Gastrocnemius medialis (tissue), 4 donors: ENCODE results near the gene MTRR. TPM values are rescaled to one million over a fixed set of nuclear protein-coding genes. Genes with fewer than 3 reads are reported as not detected.

Source experiments
- ATAC-seq, 2 donors: fragments of 150-250 bp; one replicate each; pipeline ENCODE4 v1.9.1; 2016
- DNase-seq, 2 donors: peaks; one replicate each; pipeline ENCODE4 v3.0.0-alpha.2; 2019
- H3K27ac ChIP-seq, 4 donors: fragments of 200-600 bp; sonication (generic); 1 replicate in 1 of 4; 2 replicates in 3 of 4; pipeline ENCODE4 v1.5.1; 2016 to 2018; ENCODE audit warnings: mild to moderate bottlenecking in 2 of 4, moderate library complexity in 1 of 4
- H3K27me3 ChIP-seq, 3 donors: fragments of 200-600 bp; sonication (generic) in 2 of 3; 1 replicate in 1 of 3; 2 replicates in 2 of 3; pipeline versions ENCODE4 v1.5.1 to v1.6.0; 2016 to 2019; ENCODE audit warnings: mild to moderate bottlenecking in 1 of 3, moderate library complexity in 1 of 3
- H3K36me3 ChIP-seq, 2 donors: fragments of 200-600 bp; sonication (generic) in 1 of 2; one replicate each; pipeline ENCODE4 v1.5.1; 2017 to 2018
- H3K4me1 ChIP-seq, 2 donors: fragments of 200-600 bp; sonication (generic) in 1 of 2; one replicate each; pipeline ENCODE4 v1.5.1; 2016 to 2017; ENCODE audit warnings: mild to moderate bottlenecking in 2 of 2
- H3K4me3 ChIP-seq, 4 donors: fragments of 200-600 bp; sonication (generic) in 3 of 4; 1 replicate in 1 of 4; 2 replicates in 3 of 4; pipeline ENCODE4 v1.5.1; 2016 to 2019; ENCODE audit warnings: mild to moderate bottlenecking in 2 of 4
- H3K9me3 ChIP-seq, 3 donors: fragments of 200-600 bp; sonication (generic) in 2 of 3; 1 replicate in 1 of 3; 2 replicates in 2 of 3; pipeline ENCODE4 v1.5.1; 2016 to 2019
- POLR2A ChIP-seq, 2 donors: fragments of 450-650 bp; IDR thresholded peaks; one replicate each; pipeline ENCODE4 v1.6.1; 2017; ENCODE audit warnings: antibody characterized with exemption in 2 of 2, mild to moderate bottlenecking in 2 of 2, moderate library complexity in 2 of 2
- in situ Hi-C, 4 donors: fragments of 200-750 bp; cut with MboI; loops; one replicate each; pipeline versions ENCODE4 v1.15.0 to v1.8.0; 2017; ENCODE audit warnings: low sequenced_read_pairs in 4 of 4
- intact Hi-C: fragments of 100-400 bp; cut with DNase I; formaldehyde crosslinking; loops from one replicate; pipeline ENCODE4 v1.15.1; 2023; ENCODE audit warnings: low total_unique reads
- total RNA-seq, 4 donors: library from RNA; depleted of rRNA; stranded (reverse); fragments of >200 nt; gene quantifications; one replicate each; pipeline versions ENCODE4 v1.1.0 to v1.2.3, GENCODE V29; 2016
- TF ChIP-seq, protein P1 (sequence below), 5 experiments: fragments of 450-650 bp in 3 of 5; fragments of 200-600 bp in 2 of 5; sonication (generic) in 2 of 5; IDR thresholded peaks in 4 of 5; conservative IDR thresholded peaks in 1 of 5; 1 replicate in 4 of 5; 2 replicates in 1 of 5; pipeline ENCODE4 v1.5.1; 2016 to 2019; ENCODE audit warnings: antibody characterized with exemption in 5 of 5, mild to moderate bottlenecking in 3 of 5, moderate library complexity in 3 of 5

MTRR gene
- total RNA-seq, 4 donors from 2014 or later = 27.9 to 75.1 (median 50.8) TPM

- DNase-seq = no peak
- in situ Hi-C loops (no loop called here), intact Hi-C loops (no loop called here)
- no peaks in the 10 kb centered on the region for H3K9me3 ChIP-seq
- ATAC-seq = no peak
- H3K27me3 ChIP-seq = no peaks in the 10 kb centered on the region
- no peak overlapping the region for H3K4me3 ChIP-seq
- TF ChIP-seq, protein P1, sequence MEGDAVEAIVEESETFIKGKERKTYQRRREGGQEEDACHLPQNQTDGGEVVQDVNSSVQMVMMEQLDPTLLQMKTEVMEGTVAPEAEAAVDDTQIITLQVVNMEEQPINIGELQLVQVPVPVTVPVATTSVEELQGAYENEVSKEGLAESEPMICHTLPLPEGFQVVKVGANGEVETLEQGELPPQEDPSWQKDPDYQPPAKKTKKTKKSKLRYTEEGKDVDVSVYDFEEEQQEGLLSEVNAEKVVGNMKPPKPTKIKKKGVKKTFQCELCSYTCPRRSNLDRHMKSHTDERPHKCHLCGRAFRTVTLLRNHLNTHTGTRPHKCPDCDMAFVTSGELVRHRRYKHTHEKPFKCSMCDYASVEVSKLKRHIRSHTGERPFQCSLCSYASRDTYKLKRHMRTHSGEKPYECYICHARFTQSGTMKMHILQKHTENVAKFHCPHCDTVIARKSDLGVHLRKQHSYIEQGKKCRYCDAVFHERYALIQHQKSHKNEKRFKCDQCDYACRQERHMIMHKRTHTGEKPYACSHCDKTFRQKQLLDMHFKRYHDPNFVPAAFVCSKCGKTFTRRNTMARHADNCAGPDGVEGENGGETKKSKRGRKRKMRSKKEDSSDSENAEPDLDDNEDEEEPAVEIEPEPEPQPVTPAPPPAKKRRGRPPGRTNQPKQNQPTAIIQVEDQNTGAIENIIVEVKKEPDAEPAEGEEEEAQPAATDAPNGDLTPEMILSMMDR (IDR thresholded peaks at IDR 0.05 in 4 of 5, conservative IDR thresholded peaks at IDR 0.05 in 1 of 5) = no peak
- no peak for TF ChIP-seq POLR2A (IDR thresholded peaks at IDR 0.05)
- no peak overlapping the region for H3K27ac ChIP-seq
- no peaks in the 10 kb centered on the region for H3K36me3 ChIP-seq
- no peaks in the 10 kb centered on the region for H3K4me1 ChIP-seq
Observed at GRCh38 chr5:7930011-7930410, 61.1 kb downstream of the MTRR start.

- Histone ChIP-seq H3K36me3 (no peaks in the 10 kb centered on the region), H3K9me3 (no peaks in the 10 kb centered on the region), H3K4me3 (no peak overlapping the region), H3K4me1 (no peaks in the 10 kb centered on the region), H3K27me3 (no peaks in the 10 kb centered on the region), H3K27ac (no peak overlapping the region)
- TF ChIP-seq POLR2A (IDR thresholded peaks at IDR 0.05) = no peak
- TF ChIP-seq, protein P1 (IDR thresholded peaks at IDR 0.05 in 4 of 5, conservative IDR thresholded peaks at IDR 0.05 in 1 of 5) = no peak
- intact Hi-C loops = no loop called here
- in situ Hi-C loops = no loop called here
- ATAC-seq (no peak), DNase-seq (no peak)
Observed at GRCh38 chr5:7941692-7942091, 72.7 kb downstream of the MTRR start.

DNA sequence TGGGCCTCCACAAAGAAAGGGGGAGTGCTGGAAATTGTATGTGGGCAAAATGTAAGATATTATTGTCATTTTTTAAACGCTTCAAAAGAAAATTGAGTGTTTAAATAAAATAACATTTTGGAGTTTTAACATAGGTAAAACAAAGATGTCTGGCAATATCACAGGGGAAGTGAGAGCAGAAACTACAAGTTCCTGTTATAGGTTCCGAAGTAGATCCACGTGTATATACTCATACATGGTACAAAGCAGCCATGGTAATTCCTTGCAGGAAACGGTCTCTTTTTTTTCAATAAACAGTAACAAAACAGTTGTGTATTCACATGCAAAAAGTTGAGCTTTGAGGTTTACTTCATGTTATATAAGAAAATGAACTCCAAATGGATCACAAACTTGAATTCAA, 78.4 kb downstream of the MTRR start:
- ATAC-seq = no peak
- peaks cover 0 to 2% (median 0%) of the 10 kb centered on the region in 3 donors for H3K27me3 ChIP-seq
- TF ChIP-seq POLR2A (IDR thresholded peaks at IDR 0.05) = no peak
- TF ChIP-seq, protein P1 (IDR thresholded peaks at IDR 0.05 in 4 of 5, conservative IDR thresholded peaks at IDR 0.05 in 1 of 5) = no peak
- DNase-seq = no peak
- H3K9me3 ChIP-seq = no peaks in the 10 kb centered on the region
- intact Hi-C loops = no loop called here
- in situ Hi-C loops = no loop called here
- H3K4me1 ChIP-seq = no peaks in the 10 kb centered on the region
- H3K4me3 ChIP-seq = no peak overlapping the region
- H3K27ac ChIP-seq = no peak overlapping the region
- H3K36me3 ChIP-seq = no peaks in the 10 kb centered on the region

Other genes starting within 250 kb of the MTRR start
- not detected for gene CFAP90, start 18.0 kb upstream of the MTRR start, total RNA-seq
- gene FASTKD3, start 117 bp upstream of the MTRR start, total RNA-seq = 1 to 10 TPM; 6.8 to 9.4 (median 7.3) TPM